Activated CD4-positive, CD25-positive, alpha-beta regulatory T cell treated with anti-CD3 and anti-CD28 coated beads, Interleukin-2, amount 50 U/mL, for 24 hours (primary cell): ENCODE data around the gene C12orf56.
"Not testable (repeated sequence)": the region's sequence is repeated elsewhere in the genome, so short reads cannot be mapped to it uniquely, and the experiment has no call there.

ENCODE experiments used
- ATAC-seq, 2 donors: fragments of 150-1000 bp; cut with Tn5 transposase; one replicate each; pipeline ENCODE4 v1.10.0; 2021; ENCODE audit warnings: mild to moderate bottlenecking in 1 of 2, moderate library complexity in 1 of 2

The C12orf56 gene

GRCh38 chr12:64296301-64296700 is 94.3 kb downstream of the C12orf56 start:
- ATAC-seq = no peak

GRCh38 chr12:64293654-64294364 is 96.7 kb downstream of the C12orf56 start:
- no peak for ATAC-seq

- not testable (repeated sequence) for ATAC-seq
These were observed 97.4 kb downstream of the C12orf56 start for GRCh38 chr12:64293174-64293573.

- ATAC-seq = no peak
These were observed 104.0 kb downstream of the C12orf56 start for GRCh38 chr12:64286521-64286920.

GRCh38 chr12:64284256-64284655 is 106.3 kb downstream of the C12orf56 start:
- ATAC-seq = no peak

- ATAC-seq = no peak
These were observed 112.1 kb downstream of the C12orf56 start for GRCh38 chr12:64278421-64278820.

- no peak for ATAC-seq
These were observed 116.8 kb downstream of the C12orf56 start for GRCh38 chr12:64273527-64274403.

- no peak for ATAC-seq
These were observed 120.1 kb downstream of the C12orf56 start for GRCh38 chr12:64270411-64270810.

GRCh38 chr12:64269161-64269560 is 121.4 kb downstream of the C12orf56 start:
- no peak for ATAC-seq

- no peak for ATAC-seq
These were observed 122.1 kb downstream of the C12orf56 start for GRCh38 chr12:64268409-64268808.

- no peak for ATAC-seq
These were observed 124.7 kb downstream of the C12orf56 start for GRCh38 chr12:64265839-64266238.

GRCh38 chr12:64261813-64262212 is 128.7 kb downstream of the C12orf56 start:
- ATAC-seq = no peak

GRCh38 chr12:64258576-64258975 is 132.0 kb downstream of the C12orf56 start:
- ATAC-seq = no peak

GRCh38 chr12:64256166-64256800 is 134.3 kb downstream of the C12orf56 start:
- ATAC-seq = no peak

- no peak for ATAC-seq
These were observed 135.3 kb downstream of the C12orf56 start for GRCh38 chr12:64255249-64255648.

GRCh38 chr12:64253356-64253755 is 137.2 kb downstream of the C12orf56 start:
- ATAC-seq = no peak

- no peak for ATAC-seq
These were observed 137.9 kb downstream of the C12orf56 start for GRCh38 chr12:64252681-64253080.

GRCh38 chr12:64243809-64244208 is 146.7 kb downstream of the C12orf56 start:
- ATAC-seq = no peak

GRCh38 chr12:64240781-64241180 is 149.8 kb downstream of the C12orf56 start:
- no peak for ATAC-seq

GRCh38 chr12:64237382-64237781 is 153.2 kb downstream of the C12orf56 start:
- ATAC-seq = no peak

- ATAC-seq = no peak
These were observed 154.0 kb downstream of the C12orf56 start for GRCh38 chr12:64236549-64236948.

- no peak for ATAC-seq
These were observed 158.4 kb downstream of the C12orf56 start for GRCh38 chr12:64232196-64232595.

GRCh38 chr12:64229796-64230195 is 160.8 kb downstream of the C12orf56 start:
- no peak for ATAC-seq

GRCh38 chr12:64229240-64229639 is 161.3 kb downstream of the C12orf56 start:
- no peak for ATAC-seq
